Stimulated activated CD8-positive, alpha-beta memory T cell treated with anti-CD3 and anti-CD28 coated beads, Interleukin-12 subunit alpha, Interleukin-12 subunit beta, amount 100 ng/mL, for 24 hours (primary cell): ENCODE data around the gene MFSD6.
"Not testable (repeated sequence)": the region's sequence is repeated elsewhere in the genome, so short reads cannot be mapped to it uniquely, and the experiment has no call there.

ENCODE experiments used
- DNase-seq: peaks from one replicate; pipeline ENCODE4 v3.0.0-alpha.2; 2020; ENCODE audit errors: extremely low read depth

The MFSD6 gene

DNA sequence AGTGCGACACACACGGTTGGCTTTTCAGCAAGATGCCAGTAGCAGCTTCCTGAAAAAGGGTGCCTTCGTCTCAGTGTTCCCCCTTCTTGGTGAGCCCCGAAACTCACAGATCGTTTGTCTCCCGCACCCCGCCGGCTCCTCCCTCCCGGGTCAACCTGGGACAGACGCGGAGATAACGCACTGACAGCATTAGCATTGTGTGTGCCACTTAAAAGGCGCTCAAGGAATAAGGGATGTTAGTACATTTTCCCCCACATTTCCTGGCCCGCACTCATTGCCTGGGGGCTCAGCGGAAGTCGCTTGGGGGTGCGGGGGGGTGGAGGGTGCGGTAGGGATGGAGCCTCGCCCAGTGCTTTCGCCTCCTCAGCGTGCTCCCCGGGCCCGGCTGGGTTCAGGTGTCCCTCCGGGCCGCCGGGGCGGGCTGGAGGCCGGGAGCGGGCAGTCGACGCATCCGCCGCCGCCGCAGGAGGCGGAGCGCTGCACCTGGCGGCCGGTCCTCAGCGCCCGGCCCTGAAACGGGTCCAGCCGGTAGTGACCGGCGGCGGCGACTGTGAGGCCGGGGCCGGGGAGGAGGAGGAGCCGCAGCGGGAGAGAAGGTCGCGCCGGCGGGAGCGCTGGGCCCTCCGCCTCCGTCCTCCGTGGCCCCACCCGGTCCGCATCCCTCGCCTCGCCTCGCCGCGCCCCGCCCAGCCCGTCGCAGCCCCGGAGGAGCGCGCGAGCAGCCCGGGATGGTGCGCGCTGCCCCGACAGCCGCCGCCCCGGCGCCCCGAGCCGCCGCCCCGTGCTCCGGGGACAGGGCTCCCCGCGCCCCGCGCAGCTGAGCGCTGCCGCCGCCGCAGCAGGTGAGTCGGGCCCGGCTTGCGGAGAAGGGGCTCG is at the start of gene MFSD6:
Gene MFSD6, plus strand, starts transcription at position 694 of the 876 bp plus-strand sequence. CDS start 27,675 bp downstream, outside the sequence.
- DNase-seq = no peak

DNA sequence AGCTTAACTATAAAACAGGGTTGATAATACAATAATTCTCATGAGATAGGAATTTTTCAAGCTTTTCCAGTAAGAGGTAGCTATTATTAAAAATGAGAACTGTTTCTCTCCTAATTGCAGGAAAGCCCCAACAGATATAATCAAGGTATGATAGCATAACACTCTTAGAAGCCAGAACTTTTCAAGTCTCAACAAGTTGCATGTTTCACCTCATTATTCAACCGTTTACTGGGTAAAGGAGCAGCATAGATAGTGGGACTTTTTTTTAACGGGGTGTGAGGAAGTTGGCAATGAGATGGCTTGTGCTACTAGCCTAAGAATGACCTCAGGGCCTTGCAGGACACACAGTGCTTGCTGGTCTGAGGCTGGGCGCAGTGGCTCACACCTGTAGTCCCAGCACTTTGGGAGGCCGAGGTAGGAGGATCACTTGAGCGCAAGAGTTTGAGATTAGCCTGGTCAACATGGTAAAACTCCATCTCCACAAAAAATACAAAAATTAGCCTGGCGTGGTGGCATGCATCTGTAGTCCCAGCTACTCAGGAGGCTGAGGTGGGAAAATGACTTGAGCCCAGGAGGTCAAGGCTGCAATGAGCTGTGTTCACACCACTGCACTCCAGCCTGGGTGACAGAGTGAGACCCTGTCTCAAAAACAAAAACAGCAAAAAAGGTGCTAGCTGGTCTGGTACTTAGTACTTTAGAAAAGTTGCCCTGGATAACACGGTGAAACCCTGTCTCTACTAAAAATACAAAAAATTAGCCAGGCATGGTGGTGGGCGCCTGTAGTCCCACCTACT is 49.3 kb upstream of the MFSD6 start:
- not testable (repeated sequence) for DNase-seq

DNA sequence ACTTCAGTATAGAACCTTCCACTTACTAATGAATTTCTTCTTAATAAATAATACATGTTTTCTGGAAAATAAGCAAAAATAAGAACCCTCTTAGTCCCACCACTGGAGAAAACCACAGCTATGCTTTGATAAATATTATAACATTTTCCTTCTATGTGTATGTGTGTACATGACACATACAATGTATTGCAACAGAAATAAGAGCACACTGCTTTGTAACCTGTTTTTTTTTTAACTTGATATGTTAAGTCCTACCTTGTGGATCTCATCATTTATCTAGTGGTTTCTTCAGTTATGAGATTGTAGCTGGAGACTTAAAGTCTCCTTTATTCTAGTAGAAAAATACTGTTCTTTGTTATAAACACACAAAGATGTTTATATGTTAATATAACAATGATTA is 47.6 kb upstream of the MFSD6 start:
- no peak for DNase-seq

DNA sequence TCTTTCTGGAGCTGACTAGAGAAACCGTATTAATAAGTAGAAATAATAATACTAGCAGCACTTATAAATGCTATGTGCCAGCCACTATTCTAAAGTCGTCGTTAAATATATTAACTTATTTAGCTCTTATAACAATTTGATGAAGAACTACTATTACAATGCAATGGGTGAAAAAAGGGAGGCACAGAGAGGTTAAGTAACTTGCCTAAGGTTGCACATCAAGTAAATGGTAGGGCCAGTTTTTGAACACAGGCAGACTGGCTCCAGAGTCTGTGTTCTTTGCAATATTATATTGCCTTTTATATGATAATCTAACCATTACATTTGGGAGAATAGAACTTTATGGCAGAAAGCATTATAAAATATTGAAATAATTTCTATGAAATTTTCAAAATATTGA is 47.2 kb upstream of the MFSD6 start:
- no peak for DNase-seq

DNA sequence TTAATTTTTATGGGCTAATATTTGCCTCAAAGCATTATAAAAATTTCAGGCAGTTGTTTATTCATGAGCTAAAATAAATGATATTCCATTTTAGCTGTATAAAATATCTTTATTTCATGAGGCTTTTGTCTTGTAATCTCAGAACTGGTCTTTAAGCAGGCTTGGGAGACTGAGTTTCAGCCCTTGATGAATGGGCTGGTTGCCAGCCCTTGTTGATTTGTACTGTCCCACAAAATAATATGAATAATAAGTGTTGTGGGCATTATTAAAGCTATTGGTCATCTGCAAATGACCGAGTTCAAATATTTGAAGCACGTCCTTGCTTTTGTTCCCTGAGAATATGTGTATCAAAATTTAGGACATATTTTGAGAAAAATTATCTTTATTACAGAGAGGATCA is 46.6 kb upstream of the MFSD6 start:
- no peak for DNase-seq

DNA sequence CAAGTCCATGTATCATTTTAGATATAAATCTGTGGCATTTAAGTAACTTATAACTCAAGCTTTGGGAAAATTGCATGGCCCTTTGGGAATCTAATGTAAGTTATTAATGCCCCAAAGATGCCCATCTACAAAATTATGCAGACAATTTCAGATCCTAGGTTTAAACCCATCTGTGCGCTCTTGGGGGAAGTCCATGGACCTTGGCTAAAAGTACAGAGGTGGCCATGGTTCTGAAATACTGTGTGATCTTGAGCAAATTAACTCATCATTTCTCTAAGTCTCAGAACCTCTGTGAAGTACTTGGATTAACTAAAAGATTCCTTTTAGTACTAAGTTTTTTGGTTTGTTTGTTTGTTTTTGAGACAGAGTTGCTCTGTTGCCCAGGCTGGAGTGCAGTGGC is 45.3 kb upstream of the MFSD6 start:
- DNase-seq = no peak

DNA sequence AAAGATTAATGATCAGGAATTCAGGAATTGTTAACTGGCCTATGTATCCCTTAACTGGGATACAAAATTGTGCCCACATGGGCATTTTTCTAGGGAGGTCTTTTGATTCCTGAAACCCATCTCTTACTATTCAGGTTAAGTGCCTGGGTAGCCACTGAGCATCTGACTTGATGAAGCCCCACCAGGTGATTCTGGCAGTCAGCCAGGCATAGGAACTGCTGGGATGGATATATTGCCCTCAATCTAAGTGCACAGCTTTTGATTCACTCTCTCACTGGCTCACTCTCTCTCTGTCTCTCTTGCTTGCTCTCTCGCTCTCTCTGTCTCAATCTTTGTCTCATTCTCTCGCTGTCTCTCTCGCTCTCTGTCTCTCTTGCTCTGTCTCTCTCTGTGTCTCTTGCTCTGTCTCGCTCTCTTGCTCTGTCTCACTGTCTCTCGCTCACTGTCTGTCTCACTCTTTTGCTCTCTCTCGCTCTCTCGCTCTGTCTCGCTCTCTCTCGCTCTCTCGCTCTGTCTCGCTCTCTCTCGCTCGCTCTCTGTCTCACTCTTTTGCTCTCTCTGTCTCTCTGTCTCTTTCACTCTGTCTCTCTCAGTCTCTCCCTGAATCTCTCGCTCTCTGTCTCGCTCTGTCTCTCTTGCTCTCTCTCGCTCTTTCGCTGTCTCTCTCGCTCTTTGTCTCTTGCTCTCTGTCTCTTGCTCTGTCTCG is 42.5 kb upstream of the MFSD6 start:
- no peak for DNase-seq

DNA sequence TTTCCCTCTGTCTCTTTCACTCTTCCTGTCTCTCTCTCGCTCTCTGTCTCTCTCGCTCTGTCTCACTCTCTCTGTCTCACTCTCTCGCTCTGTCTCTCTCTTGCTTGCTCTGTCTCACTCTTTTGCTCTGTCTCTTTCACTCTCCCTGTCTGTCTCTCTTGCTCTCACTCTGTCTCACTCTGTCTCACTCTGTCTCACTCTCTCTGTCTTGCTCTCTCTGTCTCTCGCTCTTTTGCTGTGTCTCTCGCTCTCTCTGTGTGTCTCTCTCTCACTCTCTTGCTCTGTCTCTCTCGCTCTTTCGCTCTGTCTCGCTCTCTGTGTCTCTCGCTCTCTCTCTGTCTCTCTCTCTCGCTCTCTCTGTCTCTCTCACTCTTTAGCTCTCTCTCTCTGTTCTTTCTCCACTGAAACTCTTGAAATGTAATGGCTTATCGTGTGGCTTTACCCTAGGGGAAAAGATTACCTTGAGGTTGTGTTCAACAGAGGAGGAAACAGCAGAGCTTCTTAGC is 41.9 kb upstream of the MFSD6 start:
- DNase-seq = no peak

GRCh38 chr2:190367091-190367490 is 41.1 kb upstream of the MFSD6 start:
- DNase-seq = no peak

DNA sequence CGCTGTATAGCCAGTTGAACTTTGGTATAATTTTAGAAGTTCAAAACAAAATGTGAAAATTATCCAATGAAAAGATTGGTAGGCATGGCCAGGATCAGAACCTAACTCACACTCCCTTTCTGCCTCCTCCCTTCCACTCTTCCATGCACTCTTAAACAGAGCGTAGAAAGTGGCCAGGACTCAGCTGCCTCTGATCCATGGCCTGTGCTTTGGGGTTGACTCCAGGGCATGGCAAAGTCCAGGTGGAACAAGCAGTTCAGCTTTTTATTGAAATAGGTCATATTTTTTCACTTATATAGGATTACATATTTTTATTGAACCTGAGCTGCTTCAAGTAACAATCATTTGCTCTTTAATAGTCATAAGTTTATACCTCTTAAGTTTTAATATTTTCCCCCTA is 38.5 kb upstream of the MFSD6 start:
- DNase-seq = no peak

- no peak for DNase-seq
These were observed 32.1 kb upstream of the MFSD6 start for GRCh38 chr2:190376083-190376482.

DNA sequence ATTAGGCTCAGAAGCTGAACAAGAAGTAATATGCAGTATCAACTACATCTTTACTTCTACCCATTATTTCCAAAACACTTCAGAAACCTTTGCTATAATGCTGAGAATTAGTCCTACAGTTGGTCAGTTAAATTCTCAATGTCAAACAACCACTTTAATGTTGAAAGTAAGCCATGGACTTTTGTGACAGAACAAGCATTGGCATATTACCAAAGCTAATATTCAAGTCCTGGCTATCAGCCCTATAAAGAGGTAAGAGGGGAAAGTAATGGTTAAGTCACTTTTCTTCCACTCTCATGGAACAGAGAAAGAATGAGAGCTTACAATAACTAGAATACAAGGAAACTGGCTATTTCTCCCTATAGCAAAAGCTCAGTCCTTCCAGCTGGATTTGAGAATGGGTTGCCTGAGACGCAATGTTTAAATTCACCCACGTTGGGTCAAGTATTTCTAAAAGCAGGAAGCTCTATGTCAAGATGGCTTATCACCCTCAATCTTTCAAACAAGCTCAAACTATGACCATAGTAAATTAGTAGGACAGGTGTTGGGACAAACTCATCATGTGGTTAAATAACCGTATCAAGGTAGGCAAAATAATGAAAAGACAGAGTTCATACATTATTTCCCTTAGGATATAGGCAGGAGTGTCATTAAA is 31.4 kb upstream of the MFSD6 start:
- no peak for DNase-seq

- DNase-seq = no peak
These were observed 29.3 kb upstream of the MFSD6 start for GRCh38 chr2:190378880-190379237.

DNA sequence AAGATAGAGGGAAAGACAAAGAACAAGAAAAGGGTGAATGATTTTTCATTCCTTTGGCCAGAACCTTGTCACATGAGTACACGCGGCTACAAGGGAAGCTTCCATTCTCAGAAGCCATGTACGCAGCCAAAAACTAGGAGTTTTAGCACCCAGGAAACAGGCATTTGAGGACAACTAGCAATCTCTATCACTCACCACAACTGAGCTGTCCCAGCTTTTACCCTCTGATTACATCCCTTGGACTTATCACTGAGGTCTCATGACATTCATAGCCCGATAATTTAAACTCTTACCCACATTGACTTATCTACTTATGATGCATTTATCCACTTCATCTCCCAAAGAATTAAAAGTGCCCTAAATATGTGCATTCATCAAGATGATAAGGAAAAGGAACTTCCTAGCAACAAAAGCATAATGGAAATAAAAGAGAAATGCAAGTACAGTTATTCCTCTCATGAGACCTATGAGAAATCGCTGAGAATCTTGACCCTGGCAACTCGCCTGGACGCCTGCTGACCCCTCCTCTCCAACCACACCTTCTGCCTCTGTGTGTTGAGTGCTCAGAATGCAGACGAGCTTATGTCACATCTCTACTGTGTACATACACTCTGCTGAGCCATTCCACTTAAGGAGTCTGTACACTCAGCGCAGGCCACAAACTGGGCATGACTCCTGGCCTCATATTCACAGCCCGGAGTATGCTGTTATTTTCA is 28.7 kb upstream of the MFSD6 start:
- DNase-seq = no peak

DNA sequence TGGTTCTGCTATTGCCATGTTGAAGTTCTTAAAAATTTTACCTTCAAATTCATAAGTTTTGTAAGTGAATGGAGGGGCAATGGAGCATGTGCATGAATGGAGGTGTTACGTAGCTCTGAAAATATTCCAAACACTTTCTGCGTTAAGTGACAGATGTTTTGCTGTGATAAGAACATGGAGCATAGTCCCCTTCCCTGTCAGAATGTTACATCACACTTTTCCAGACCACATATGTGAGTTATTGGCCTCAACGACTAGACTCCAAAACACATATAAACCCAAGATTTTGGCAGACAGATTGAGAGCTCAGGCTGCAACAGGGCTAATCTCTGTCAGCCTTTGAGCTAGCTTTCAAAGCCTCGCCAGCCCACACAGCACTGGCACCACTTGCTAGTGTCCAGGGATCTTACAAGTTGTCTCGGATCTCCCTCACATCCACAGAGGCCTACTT is 27.2 kb upstream of the MFSD6 start:
- no peak for DNase-seq

DNA sequence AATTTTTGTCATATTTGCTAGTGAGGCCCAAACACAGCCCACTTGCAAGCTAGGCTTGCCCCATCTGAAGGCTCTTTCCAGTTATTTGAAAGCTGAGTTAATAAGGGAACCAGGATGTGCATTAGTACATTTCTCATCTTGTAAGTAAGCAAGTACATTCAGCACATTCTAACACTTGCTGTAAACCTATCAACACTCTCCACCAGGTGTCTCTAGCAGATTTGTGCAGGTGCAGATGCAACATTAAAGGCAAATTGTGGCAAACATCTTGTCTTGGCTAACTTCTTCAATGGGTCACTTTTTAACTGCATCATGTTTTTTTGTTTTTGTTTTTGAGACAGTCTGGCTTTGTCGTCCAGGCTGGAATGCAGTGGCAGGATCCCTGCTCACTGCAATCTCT is 25.3 kb upstream of the MFSD6 start:
- no peak for DNase-seq

GRCh38 chr2:190387422-190387821 is 20.7 kb upstream of the MFSD6 start:
- DNase-seq = no peak

GRCh38 chr2:190396271-190396670 is 11.9 kb upstream of the MFSD6 start:
- DNase-seq = no peak

DNA sequence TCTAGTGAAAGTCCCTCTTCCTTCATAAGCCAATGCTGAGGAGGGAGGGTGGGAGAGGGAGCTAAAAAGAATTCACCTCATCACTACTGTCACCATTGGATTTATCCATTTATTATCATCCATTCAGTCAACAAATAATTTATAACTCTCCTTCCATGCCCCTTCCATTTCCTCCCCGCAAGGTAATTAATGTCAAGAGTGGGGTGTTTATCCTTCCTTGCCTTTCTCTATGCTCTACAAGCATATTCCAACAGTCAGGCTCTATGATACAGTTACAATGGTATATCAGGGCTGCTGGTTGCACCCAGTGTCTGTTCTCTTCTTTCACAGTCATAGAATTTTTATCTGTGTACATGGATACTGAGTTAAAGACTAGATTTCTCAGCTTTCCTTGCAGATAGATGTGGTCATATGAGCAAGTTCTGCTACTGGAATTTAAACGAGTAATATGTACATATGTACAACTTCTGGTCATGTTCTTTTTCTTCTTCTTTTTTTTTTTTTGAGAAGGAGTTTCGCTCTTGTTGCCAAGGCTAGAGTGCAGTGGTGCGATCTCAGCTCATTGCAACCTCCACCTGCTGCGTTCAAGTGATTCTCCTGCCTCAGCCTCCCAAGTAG is 5.1 kb upstream of the MFSD6 start:
- no peak for DNase-seq

DNA sequence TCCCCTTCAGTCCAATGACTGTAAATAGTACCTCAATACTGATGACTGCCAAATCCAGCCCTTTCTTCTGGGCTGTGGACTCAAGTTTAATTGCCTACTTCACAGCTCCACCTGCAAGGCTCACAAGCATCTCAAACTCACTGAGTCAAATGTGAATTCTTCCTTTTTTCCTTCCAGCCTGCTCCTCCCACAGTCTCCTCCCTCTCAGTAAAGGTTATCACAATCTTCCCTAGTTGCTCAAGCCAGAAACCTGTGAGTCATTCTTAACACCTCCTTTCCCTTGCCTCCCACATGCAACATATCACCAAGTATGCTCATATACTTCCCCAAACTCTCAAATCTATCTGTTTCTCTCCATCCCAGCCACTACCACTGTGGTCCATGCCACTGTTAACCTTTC is 3.7 kb upstream of the MFSD6 start:
- DNase-seq = no peak

DNA sequence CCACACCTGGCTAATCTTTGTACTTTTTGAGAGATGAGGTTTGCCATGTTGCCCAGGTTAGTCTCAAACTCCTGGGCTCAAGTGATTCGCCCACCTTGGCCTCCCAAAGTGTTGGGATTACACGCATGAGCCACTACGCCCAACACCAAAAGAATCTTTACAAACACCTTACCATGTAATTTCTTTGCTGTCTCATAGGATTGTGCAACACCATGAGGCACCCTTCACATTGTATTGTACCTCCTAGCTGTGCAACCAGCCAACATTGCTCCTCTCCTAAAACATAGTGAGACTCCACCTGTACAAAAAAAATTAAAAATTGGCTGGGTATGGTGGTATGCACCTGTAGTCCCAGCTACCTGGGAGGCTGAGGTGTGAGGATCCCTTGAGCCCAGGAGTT is 3.1 kb upstream of the MFSD6 start:
- DNase-seq = no peak
